ENCODE data around the gene SCYGR4.

DNA sequence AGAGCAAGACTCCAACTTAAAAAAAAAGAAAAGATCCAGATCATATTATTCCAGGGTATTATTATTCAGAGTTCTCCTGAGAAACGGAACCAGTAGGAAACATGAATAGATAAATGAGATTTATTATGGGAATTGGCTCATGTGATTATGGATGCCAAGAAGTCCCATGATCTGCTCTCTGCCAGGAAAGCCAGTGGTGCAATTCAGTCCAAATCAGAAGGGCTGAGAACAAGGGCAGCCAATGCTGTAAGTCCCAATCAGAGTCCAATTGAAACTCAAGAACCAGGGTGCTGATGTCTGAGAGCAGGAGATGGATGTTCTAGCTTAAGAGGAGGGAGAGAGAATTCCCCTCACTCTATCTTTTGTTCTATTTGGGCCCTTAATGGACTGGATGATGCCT, 10.8 kb upstream of the SCYGR4 start:
- TF ChIP-seq POLR2A (IDR thresholded peaks at IDR 0.05; ENCODE audit: low read depth) = no peak
- TF ChIP-seq, protein P1, sequence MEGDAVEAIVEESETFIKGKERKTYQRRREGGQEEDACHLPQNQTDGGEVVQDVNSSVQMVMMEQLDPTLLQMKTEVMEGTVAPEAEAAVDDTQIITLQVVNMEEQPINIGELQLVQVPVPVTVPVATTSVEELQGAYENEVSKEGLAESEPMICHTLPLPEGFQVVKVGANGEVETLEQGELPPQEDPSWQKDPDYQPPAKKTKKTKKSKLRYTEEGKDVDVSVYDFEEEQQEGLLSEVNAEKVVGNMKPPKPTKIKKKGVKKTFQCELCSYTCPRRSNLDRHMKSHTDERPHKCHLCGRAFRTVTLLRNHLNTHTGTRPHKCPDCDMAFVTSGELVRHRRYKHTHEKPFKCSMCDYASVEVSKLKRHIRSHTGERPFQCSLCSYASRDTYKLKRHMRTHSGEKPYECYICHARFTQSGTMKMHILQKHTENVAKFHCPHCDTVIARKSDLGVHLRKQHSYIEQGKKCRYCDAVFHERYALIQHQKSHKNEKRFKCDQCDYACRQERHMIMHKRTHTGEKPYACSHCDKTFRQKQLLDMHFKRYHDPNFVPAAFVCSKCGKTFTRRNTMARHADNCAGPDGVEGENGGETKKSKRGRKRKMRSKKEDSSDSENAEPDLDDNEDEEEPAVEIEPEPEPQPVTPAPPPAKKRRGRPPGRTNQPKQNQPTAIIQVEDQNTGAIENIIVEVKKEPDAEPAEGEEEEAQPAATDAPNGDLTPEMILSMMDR (IDR thresholded peaks at IDR 0.05) = no peak
- TF ChIP-seq POLR2AphosphoS5 (IDR thresholded peaks at IDR 0.05) = no peak
- no peak for TF ChIP-seq EP300 (IDR thresholded peaks at IDR 0.05)

All from esophagus muscularis mucosa (tissue), 4 donors.